GM10847 (cell line): Measurements from ENCODE around the gene PMPCA.

ENCODE experiments used
- POLR2A ChIP-seq: IDR thresholded peaks from 2 replicates; pipeline ENCODE4 v1.6.1; 2011; ENCODE audit not compliant: insufficient read length; ENCODE audit errors: extremely low read depth

Gene PMPCA

DNA sequence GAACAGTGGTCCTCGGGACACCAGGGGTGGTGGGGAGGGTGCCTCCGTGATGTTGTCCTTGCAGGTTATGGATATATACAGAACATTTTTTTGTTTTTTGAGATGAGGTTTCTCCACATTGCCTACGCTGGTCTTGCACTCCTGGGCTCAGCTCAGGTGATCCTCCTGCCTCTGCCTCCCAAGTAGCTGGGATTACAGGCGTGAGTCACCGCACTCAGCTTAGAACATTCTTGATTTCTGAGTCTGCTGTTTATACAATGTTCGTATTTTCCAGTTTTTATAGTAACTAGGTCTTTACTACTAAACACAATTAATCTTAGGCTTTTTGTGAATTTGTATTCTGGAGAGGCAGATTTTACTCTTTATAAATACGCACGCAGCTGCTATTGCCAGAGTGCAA is 6.0 kb downstream of the PMPCA start:
- no peak for TF ChIP-seq POLR2A

DNA sequence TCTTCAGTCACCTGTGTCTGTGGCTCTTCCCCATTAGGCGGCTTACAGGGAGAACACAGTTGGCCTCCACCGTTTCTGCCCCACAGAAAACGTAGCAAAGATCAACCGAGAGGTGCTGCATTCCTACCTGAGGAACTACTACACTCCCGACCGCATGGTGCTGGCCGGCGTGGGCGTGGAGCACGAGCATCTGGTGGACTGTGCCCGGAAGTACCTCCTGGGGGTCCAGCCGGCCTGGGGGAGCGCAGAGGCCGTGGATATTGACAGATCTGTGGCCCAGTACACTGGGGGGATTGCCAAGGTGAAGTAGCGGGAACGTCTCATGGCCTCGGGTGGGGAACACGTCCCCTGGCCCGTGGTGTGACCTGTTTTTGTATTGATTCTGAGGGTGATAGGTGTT is 6.5 kb downstream of the PMPCA start:
- no peak for TF ChIP-seq POLR2A

DNA sequence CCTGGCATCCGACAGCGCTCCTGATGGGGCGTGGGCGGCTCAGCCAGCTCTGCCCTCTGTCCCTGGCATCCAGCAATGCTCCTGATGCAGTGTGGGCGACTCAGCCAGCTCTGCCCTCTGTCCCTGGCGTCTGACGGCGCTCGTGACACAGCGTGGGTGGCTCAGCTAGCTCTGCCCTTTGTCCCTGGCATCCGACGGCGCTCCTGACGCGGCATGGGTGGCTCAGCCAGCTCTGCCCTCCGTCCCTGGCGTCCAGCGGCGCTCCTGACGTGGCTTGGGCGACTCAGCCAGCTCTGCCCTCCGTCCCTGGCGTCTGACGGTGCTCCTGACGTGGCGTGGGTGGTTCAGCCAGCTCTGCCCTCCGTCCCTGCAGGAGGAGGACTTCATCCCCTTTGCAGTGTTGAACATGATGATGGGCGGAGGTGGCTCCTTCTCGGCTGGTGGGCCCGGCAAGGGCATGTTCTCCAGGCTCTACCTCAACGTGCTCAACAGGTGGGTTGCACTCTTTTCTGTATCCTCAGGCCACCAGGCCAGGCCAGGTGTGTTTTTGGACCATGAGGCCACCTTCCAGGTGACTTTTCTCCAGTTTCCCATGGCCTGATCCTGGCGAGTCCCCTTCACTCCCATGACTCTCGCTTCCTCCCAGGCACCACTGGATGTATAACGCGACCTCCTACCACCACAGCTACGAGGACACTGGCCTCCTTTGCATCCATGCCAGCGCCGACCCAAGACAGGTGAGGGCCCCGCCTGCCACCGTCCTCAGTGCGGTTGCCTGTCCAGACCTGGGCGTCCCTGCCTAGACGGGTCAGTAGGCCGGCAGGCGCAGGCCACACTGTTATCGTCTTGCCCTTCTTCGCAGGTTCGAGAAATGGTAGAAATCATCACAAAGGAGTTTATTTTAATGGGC is 8.0 kb downstream of the PMPCA start:
- no peak for TF ChIP-seq POLR2A

DNA sequence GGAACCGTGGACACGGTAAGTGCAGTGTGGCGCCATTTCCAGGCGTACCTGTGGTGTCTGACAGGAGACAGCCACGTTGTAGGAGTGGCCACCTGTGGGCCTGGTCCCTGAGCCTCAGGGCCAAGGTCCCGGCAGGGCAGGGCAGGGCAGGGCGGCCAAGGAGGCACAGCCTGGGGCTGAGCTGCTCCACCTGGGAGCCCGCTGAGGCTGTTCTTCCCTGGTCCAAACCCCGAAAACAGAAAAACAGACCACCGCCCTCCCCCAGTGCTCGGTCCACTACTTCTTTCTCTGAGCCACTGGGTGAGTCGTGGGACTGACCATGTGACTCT is 8.6 kb downstream of the PMPCA start:
- no peak for TF ChIP-seq POLR2A

DNA sequence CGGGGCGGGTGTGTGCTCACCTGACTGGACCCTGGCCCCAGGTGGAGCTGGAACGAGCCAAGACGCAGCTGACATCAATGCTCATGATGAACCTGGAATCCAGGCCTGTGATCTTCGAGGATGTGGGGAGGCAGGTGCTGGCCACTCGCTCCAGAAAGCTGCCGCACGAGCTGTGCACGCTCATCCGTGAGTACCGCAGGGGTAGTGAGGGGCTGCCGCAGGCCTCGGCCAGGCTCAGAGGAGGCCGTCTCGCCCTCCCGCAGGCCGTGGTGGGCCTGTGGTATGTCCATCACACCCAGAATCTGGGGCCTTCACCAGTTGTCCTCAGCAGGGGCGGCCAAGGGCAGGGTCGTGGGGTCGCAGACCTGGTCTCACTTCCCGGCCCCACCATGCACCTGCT is 11.3 kb downstream of the PMPCA start:
- no peak for TF ChIP-seq POLR2A

DNA sequence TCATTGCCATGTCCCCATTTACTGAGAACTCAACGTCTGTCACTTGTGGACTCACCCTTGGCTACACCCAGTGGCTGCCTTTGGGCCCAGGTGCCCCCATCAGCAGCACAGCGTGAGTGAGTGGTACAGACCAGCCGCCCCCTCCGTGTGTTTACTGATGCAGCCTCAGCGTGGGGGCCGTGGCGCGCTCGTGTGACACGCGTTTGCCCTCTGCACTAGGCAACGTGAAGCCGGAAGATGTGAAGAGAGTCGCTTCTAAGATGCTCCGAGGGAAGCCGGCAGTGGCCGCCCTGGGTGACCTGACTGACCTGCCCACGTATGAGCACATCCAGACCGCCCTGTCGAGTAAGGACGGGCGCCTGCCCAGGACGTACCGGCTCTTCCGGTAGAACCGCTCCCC is 12.4 kb downstream of the PMPCA start:
- TF ChIP-seq POLR2A, result no peak

DNA sequence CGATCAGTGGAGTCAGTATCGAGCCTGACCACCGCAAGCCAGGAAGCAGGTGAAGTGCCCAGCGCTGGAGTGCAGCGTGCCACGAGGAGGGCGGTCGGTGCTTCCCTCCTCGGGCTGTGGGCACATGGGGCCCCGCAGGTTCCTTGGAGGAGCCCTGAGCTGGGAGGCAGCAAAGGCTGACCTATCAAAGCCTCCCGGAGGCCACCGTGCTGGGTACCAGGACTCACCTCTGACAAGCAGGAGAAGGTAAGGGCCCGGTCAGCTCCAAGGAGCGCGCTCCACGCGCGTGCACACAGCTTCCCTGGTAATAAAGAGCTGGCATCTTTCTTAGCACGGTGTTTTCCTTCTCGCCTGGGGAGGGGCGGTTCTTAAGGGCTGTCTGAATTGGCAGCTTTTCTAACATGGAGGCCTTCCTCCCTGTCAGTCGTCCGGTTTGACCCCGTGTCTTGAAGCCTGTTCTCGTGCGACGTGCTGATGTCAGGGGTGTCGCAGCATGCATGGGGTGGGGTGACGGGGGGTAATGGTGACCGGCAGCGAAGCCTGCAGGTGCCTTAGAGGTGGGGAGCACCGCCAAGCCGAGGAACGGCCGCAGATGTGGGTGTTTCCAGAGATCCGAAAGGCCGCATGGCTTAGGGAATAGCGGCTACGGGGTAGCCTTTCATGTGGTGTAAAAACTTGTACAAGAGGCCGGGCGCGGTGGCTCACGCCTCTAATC is 13.1 kb downstream of the PMPCA start:
- no peak for TF ChIP-seq POLR2A

DNA sequence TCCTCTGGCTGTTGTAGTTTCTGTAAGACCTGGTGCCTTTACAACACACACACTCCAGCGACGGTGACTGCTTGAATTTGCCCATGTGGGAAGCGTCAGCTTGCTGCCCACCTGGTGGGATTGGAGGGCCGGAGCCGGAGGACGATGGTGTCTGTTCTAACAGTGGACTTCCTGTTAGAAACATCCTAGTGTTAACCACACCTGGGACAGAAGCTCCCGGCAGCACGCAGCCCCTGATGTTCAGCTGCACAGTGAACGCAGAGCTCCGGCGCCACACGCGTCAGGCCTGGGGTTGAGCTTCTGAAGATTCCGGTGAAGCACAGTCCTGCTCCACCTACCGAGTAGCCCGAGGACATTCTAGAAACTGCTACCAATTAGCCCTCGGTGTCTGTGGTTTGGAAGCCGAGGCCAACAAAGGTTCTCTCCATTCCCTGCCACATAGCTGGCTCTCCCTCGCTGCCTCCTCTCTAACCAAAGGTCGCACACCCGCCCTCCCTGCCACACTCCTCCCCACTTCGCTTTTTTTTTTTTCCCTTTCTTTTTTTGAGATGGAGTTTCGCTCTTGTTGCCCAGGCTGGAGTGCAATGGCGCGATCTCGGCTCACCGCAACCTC is 14.4 kb downstream of the PMPCA start:
- TF ChIP-seq POLR2A, result no peak

DNA sequence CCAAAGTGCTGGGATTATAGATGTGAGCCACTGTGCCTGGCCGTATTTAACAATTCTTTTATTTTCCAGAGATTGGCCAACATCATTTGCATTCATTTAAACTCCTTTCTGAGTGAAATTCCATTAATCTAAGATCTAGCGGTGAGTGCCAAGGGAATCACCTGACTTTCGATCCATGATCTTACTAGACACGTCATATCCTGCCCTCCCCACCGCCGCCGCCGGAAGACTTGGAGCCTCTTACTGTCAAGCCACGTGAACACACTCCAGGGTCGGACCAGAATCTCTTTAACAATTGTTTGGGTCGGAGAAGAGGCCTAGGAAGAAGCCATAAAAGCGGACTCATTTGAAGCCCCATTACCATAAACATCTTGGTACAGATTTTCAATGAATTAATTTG is 16.3 kb downstream of the PMPCA start:
- no peak for TF ChIP-seq POLR2A

DNA sequence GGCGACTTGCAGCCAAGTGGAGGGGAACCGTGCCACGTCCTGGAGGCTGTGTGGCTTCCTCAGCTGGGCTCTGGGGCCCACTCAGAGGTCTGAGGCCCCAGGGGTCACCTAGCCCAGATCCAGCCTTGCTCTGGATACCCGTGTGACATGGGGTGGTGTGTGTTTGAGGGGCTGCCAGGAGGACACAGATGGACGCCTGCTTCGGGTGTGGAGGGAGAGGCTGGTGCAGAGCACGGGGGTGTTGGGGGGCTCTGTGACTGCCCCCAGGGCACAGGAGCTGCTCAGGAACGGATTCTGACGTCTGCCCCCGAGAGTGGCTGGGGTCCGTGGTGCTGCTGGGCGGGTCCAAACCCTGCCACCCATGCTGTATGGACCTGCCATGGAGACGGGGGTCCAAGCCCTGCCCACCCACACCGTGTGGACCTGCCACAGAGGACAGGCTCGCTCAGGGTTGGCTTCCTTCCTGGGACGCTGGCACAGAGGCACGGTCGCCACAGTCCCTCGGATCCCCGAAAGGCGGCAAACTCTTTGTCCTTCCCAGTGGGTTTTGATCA is 18.7 kb downstream of the PMPCA start:
- no peak for TF ChIP-seq POLR2A

DNA sequence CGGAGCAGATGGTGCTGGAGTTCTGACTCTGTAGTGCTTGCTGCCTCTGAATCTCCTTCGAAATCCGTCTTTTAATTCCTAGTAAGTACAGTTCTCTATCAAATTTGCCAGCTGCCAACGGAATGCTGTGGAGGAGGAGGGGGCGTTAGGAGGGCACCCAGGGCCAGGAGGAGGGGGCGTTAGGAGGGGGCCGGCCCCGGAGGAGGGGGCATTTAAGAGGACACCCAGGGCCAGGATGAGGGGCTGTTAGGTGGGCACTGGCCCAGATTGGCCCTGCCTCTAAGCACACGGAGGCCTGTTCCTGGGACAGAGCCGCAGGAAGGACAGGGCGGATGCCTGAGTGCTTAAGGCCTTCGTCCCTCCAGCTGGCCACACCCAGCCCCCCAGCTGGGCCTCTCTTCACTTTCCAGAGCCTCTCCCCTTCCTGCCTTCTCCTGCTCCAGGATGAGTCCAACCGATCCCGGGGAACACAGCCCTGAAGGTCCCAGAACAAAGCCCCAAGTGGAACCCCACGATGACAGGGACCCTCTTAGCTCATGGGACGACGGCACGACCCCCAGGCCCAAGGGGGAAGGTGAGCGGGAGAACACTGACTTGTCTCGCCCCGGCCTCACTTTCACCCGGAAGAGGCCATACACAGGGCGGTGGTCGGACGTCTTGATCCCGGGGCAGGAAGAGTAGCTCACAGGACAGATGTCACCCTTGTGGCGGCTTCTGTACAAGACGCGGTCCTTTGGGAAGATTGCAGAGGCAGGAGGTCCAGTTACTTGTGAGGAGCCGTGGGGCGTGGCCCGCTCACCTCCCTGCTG is 19.4 kb downstream of the PMPCA start:
- TF ChIP-seq POLR2A, result no peak

DNA sequence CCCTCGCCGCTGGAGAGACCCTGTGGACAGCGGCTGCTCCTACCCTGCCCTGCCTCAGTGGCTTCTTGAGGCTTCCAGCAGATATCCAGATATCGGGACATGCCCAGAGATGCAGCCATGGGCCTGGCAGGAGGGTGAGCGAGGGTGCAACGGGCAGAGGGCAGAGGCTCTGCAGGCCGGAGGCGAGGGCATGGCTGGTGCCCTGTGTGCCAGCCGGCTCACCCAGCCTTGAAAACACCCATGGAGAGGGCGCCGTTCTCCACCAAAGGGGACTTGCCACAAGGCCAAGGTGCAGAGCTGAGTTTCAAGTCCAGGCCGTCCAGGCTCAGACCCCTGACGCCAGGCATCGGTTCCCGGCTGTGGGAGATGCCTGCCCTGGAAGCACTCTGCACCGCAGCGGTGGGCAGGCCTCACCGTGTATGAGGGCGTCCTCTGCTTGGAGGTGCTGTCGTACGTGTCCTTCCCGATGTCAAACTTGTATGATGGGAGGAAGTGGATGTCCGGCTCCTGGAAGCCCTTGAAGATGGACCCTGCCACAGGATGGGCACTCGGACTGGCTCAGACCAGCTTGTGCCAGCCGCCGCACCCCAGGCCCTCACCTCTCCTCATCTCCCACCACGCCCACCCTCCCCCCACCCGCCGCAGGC is 20.3 kb downstream of the PMPCA start:
- TF ChIP-seq POLR2A, result no peak

DNA sequence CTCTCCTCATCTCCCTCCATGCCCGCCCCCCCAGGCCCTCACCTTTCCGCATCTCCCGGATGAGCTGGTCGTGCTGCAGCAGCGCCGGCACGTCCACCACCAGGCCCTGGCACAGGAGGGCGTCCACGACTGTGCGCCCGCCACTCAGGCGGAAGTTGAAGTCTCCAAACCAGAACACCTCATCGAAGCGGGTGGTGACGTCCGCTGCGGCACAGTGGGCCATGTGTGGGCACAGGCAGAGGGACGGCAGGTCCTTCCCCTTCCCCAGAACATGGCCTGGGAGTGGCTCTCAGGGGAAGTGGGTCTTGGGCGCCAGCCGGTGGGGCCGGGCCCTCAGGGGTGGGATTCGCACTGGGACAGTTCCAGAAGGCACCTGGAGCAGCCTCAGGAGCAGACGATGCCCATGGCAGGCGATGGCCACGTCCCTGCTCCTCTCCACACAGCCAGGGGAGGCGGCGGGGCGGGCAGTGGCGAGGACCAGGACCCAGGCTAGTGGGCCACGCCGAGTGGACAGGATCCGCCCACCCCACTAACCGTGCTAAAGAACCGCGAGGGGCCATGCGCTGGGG is 21.4 kb downstream of the PMPCA start:
- TF ChIP-seq POLR2A, result no peak

DNA sequence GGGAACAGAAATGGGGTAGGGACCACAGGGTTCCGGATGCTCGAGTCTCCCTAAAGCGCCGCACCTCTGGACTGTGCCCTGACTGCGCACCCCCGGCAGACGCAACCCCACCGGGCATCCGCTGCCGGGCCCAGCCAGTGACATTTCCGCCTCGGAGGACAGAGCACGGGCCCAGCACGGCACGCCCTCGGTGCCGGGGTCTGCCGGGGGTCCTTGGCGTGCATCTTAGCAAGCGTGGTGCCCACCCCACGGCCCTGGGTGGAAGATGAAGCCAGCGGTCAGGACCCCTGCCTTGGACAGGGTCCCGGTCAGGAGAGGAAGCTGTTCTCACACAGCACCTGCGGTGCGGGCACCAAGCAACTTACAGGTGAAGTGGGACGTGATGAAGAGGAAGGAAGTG is 22.1 kb downstream of the PMPCA start:
- TF ChIP-seq POLR2A, result no peak
